IPS-20b (cell line): ENCODE results near the gene POU6F1.

ENCODE experiments used
- H3K27ac ChIP-seq: one replicate; pipeline ENCODE4 v1.5.1; 2013; ENCODE audit warnings: low read length
- H3K27me3 ChIP-seq: 2 replicates; pipeline ENCODE4 v1.6.1; 2013; ENCODE audit warnings: mild to moderate bottlenecking, low read length, inconsistent platforms; ENCODE audit not compliant: insufficient read depth
- H3K36me3 ChIP-seq: 2 replicates; pipeline ENCODE4 v1.6.1; 2013; ENCODE audit warnings: low read depth, mild to moderate bottlenecking, inconsistent platforms, low read length, moderate library complexity; ENCODE audit not compliant: insufficient read depth
- H3K4me1 ChIP-seq: 2 replicates; pipeline ENCODE4 v1.6.1; 2013; ENCODE audit warnings: mild to moderate bottlenecking, control low read depth, inconsistent platforms, low read length, moderate library complexity; ENCODE audit not compliant: insufficient read depth
- H3K4me3 ChIP-seq: 2 replicates; pipeline ENCODE4 v1.5.1; 2013; ENCODE audit warnings: mild to moderate bottlenecking, low read length, inconsistent platforms
- H3K9ac ChIP-seq: 2 replicates; pipeline ENCODE4 v1.6.1; 2013; ENCODE audit warnings: low read depth, mild to moderate bottlenecking, inconsistent platforms, low read length, moderate library complexity
- H3K9me3 ChIP-seq: 2 replicates; pipeline ENCODE4 v1.6.1; 2013; ENCODE audit warnings: mild to moderate bottlenecking, low read depth, low read length, inconsistent platforms; ENCODE audit not compliant: insufficient read depth

The POU6F1 gene

DNA sequence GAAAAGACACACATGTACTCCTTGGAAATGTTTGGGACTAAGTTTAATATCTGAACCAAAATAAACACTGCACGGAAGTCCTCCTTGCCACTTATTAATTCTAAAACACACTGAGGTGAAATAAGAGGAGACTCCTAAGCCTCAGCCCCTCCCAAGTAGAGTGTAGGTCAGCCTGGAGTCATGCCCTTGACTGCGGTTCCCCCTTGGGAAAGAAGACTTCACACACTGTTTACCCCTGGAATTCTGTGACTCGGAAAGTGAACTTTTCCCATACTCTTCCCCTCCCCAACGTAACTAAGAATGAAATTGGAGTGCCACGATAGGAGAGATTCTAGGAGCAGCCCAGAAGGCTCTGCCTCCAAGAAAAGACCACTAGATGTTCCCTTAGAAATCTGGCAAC is 36.3 kb downstream of the POU6F1 start:
- Histone ChIP-seq H3K4me3 (no peak overlapping the region), H3K36me3 (no peaks in the 10 kb centered on the region), H3K9ac (no peak overlapping the region), H3K27me3 (no peaks in the 10 kb centered on the region), H3K9me3 (no peaks in the 10 kb centered on the region), H3K4me1 (no peaks in the 10 kb centered on the region), H3K27ac (no peak overlapping the region)

DNA sequence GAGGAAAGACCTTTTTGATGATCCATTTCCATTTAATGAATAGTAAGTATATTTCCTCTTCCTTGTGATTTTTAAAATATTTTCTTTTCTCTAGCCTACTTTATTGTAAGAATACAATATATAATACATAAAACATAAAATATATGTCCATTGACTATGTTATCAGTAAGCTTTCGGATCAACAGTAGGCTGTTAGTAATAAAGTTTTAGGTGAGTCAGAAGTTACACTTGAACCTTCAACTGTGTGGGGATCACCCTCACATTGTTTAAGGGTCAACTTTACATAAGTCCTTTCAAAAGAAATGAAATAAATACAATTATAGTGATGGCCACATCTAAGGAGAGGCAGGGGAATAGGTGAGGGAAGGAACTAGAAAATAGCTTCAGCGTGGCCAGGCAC is 40.0 kb downstream of the POU6F1 start:
- no peaks in the 10 kb centered on the region for H3K4me1 ChIP-seq
- no peaks in the 10 kb centered on the region for H3K36me3 ChIP-seq
- no peaks in the 10 kb centered on the region for H3K9me3 ChIP-seq
- no peak overlapping the region for H3K27ac ChIP-seq
- no peaks in the 10 kb centered on the region for H3K27me3 ChIP-seq
- H3K4me3 ChIP-seq = no peak overlapping the region
- no peak overlapping the region for H3K9ac ChIP-seq

DNA sequence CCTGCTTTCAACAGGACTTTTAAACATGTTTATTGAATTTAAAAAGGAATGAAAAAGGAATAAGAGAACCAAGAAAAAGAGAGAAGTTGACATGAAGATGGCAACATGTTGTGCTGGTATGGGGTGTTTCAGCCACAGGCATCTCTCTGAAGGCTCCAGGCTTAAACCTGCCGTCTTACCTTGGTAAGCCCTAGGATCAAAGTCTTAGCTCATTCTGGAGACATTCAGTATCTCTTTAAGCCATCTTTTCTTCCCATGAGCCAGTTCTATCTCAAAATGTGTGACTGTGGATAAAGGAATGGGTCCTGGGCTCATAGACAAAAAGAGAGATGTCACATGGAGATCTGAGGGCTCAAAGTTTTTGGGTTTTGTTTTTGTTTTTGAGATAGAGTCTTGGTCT is 43.4 kb downstream of the POU6F1 start:
- H3K27me3 ChIP-seq = no peaks in the 10 kb centered on the region
- H3K9me3 ChIP-seq = no peaks in the 10 kb centered on the region
- no peak overlapping the region for H3K27ac ChIP-seq
- H3K4me1 ChIP-seq = no peaks in the 10 kb centered on the region
- no peak overlapping the region for H3K4me3 ChIP-seq
- no peak overlapping the region for H3K9ac ChIP-seq
- H3K36me3 ChIP-seq = no peaks in the 10 kb centered on the region

DNA sequence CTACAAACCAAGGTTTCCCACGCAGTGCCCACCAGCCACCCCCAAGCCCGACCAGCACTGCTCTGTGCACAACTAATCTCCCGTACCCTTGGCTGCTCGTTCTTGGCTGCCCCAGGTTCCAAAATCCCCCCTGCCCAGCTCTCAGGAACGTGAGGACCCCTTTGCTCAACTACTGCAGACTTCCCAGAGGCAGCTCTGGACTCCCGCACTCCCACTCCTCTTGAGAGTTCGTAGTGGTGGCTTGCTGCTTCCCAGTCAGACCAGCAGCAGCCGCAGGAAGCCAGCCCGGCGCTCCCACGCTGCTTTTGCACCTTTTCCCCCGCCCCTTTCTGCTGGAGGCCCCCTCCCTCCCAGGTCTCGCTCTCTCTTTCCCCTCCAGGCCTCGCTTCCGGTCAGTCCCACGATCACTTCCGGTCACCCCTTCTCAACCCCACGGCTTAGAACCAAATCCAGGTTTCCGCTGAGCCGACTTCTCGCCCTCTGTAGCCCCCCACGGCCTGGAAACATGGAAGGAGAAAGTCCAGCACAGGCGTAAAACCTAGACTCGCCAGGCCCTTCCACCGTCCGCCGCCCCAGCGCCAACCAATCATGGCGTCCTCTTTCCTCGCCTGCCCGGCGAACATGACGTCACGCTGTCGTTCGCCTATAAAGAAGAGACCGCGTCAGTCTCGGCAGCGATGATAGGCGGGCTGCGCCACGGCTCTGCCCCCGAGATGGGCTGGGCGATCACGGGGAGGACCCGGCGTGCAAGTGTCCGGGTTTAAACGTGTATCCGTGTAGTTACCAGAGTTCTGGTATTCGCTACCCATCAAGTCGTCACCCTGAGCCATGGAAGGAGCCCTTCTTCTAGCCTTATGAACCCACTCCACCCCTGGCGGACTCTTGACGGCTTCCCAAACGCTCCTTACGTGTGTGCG is 45.1 kb downstream of the POU6F1 start, which contains the start of gene TFCP2:
Gene TFCP2 (minus strand): TSS at position 621 of the 917 bp plus-strand sequence. CDS start 713 bp downstream, outside the sequence.
- H3K9me3 ChIP-seq = no peaks in the 10 kb centered on the region
- H3K4me1 ChIP-seq = no peaks in the 10 kb centered on the region
- no peaks in the 10 kb centered on the region for H3K36me3 ChIP-seq
- H3K27ac ChIP-seq = peak within 1 kb of the TSS; percentile 90
- H3K4me3 ChIP-seq = peak within 1 kb of the TSS; percentile 81
- H3K27me3 ChIP-seq = no peaks in the 10 kb centered on the region
- peak within 1 kb of the TSS; percentile 81 for H3K9ac ChIP-seq

DNA sequence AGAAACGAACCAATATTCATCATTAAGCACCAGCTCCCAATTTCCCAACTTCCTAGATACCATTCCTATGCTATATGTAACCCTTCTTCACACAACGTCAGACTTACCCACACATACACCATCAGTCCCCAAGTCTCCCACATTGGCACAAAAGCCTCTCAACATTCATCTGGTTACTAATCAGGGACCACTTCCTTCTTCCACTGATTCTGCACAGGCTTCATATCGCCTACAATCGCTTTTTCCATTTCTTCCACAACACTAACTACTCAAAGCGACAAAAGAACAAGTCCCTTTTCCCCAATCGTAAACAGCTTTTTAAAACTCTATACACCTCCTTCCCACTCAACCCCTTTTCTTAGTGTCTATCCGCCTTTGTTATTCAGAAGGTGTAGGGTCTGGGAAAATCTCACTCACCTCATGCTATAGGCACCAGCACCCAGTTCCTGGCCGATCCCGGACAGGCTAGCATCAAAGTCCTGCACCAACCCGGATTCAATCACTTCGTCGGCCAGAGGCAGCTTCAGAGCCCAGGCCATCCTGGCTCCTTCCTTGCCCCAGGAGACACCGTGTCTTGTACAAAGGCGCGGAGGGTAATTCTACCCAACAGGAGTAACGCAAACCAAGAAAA is 45.9 kb downstream of the POU6F1 start:
- peak overlapping the region; percentile 0 for H3K27ac ChIP-seq
- H3K27me3 ChIP-seq = no peaks in the 10 kb centered on the region
- H3K36me3 ChIP-seq = no peaks in the 10 kb centered on the region
- H3K4me3 ChIP-seq = peak overlapping the region; percentile 81
- no peaks in the 10 kb centered on the region for H3K9me3 ChIP-seq
- no peaks in the 10 kb centered on the region for H3K4me1 ChIP-seq
- peak overlapping the region; percentile 81 for H3K9ac ChIP-seq

DNA sequence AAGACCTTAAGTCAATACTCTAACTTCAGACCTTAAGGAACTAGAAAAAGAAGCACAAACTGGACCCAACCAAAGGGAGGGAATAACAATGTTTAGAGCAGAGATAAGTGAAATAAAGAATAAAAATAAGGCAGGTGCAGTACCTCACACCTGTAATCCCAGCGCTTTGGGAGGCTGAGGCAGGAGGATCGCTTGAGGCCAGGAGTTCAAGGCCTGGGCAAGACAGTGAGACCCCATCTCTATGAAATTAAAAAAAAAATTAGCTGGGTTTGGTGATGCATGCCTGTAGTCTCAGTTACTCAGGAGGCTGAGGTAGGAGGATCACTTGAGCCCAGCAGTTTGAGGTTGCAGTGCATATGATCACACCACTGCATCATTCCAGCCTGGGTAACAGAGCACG is 54.1 kb downstream of the POU6F1 start:
- H3K27ac ChIP-seq = no peak overlapping the region
- no peaks in the 10 kb centered on the region for H3K36me3 ChIP-seq
- H3K9ac ChIP-seq = no peak overlapping the region
- no peaks in the 10 kb centered on the region for H3K27me3 ChIP-seq
- H3K4me1 ChIP-seq = no peaks in the 10 kb centered on the region
- H3K4me3 ChIP-seq = no peak overlapping the region
- H3K9me3 ChIP-seq = no peaks in the 10 kb centered on the region

DNA sequence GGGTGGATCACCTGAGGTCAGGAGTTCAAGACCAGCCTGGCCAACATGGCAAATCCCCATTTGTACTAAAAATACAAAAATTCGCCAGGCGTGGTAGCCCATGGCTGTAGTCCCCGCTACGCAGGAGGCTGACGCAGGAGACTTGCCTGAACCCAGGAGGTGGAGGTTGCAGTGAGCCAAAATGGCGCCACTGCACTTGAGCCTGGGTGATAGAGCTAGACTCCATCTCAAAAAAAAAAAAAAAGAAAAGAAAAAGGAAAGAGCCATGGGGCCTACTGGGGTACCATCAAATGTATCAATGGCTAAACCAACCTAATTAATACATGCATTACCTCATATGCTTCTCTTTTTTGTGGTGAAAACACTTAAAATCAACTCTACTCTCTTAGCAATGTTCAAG is 55.6 kb downstream of the POU6F1 start:
- no peaks in the 10 kb centered on the region for H3K36me3 ChIP-seq
- H3K27me3 ChIP-seq = no peaks in the 10 kb centered on the region
- no peaks in the 10 kb centered on the region for H3K4me1 ChIP-seq
- H3K4me3 ChIP-seq = no peak overlapping the region
- no peaks in the 10 kb centered on the region for H3K9me3 ChIP-seq
- H3K27ac ChIP-seq = no peak overlapping the region
- no peak overlapping the region for H3K9ac ChIP-seq

DNA sequence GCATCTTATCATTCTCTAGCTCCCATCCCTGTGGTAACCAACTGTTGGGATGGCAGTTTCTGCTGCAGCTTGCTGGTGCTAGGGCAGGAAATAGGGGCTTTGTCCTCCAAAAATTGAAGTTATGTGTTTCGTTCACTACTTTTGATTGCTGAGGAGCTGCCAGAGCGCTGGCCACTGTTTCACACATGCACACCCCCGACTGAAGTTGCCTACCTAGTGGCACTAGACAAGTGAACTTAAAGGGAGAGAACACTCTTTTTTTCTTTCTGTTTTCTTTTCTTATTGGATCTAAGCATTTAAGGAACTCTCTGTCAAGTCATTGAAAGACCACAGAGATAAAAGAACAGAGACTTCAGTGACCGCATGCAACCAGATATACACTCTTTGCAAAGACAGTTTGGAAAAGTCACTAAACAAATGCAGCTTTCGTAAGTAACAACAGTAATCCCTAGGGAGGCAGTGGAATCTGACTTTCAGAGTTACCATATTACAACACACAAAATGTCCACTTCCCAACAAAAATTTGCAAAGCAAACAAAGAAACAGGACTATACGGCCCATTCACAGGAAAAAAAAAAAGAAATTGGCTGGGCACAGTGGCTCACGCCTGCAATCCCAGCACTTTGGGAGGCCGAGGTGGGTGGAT is 56.9 kb downstream of the POU6F1 start:
- Histone ChIP-seq H3K9ac (no peak overlapping the region), H3K27me3 (no peaks in the 10 kb centered on the region), H3K27ac (no peak overlapping the region), H3K9me3 (no peaks in the 10 kb centered on the region), H3K4me1 (no peaks in the 10 kb centered on the region), H3K4me3 (no peak overlapping the region), H3K36me3 (no peaks in the 10 kb centered on the region)

DNA sequence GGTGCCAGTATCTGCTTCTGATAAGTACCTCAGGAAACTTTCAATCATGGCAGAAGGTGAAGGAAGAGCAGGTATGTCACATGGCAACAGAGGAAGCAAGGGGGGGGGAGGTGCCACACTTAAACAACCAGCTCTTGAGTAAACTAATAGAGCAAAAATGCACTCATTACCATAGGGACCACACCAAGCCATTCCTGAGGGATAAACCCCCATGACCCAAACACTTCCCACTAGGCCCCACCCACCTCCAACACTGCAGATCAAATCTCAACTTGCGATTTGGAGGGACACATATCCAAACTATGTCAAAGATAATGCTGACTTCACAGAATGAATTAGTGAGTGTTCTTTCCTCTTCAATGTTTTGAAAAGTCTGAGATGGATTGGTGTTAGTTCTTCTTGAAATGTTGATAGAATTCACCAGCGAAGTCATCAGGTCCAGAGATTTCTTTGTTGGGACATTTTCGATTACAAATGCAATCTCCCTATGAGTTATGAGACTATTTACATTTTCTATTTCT is 61.6 kb downstream of the POU6F1 start:
- H3K9ac ChIP-seq = no peak overlapping the region
- H3K4me1 ChIP-seq = no peaks in the 10 kb centered on the region
- no peak overlapping the region for H3K4me3 ChIP-seq

DNA sequence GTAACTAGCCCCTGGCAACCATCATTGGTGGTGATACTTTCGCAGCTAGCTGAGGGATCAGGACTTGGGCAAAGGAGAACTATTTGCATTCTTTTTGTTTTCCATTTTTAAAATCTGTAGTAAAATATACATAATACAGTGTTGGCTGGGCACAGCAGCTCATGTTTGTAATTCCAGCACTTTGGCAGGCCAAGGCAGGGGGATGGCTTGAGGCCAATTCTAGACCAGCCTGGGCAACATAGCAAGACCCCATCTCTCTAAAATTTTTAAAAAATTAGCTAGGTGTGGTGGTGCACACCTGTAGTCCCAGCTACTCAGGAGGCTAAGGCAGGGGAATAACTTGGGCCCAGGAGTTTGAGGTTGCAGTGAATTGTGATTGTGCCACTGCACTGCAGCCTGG is 64.9 kb downstream of the POU6F1 start:
- Histone ChIP-seq H3K27me3 (no peaks in the 10 kb centered on the region), H3K27ac (no peak overlapping the region), H3K4me1 (no peaks in the 10 kb centered on the region), H3K9me3 (no peaks in the 10 kb centered on the region), H3K36me3 (no peaks in the 10 kb centered on the region), H3K4me3 (no peak overlapping the region), H3K9ac (no peak overlapping the region)

More for the DNA sequence above, 61.6 kb downstream of the POU6F1 start:
- no peak overlapping the region for H3K27ac ChIP-seq
- no peaks in the 10 kb centered on the region for H3K9me3 ChIP-seq
- no peaks in the 10 kb centered on the region for H3K27me3 ChIP-seq
- no peaks in the 10 kb centered on the region for H3K36me3 ChIP-seq

DNA sequence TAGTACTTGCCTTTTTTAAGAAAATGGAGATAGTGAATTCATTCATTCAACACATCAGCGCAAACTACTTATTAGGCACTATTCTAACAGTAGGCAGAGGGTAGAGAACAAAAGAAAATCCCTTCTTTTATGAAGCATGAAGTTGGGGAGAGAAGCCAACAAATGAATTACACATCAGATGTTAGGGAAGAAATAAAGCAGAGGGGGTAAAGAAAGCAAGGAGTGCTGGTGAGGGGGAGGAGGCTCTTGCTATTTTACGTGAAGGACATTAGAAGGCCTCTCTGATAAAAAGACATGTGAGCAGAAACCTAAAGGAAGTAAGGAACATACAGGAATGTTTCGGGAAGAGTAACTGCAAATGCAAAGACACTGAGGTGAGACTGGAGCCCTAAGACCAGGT is 67.1 kb downstream of the POU6F1 start:
- Histone ChIP-seq H3K9ac (no peak overlapping the region), H3K27me3 (no peaks in the 10 kb centered on the region), H3K4me1 (no peaks in the 10 kb centered on the region), H3K27ac (no peak overlapping the region), H3K36me3 (no peaks in the 10 kb centered on the region), H3K9me3 (no peaks in the 10 kb centered on the region), H3K4me3 (no peak overlapping the region)
